Breast epithelium (tissue), 3 donors: Measurements from ENCODE around the gene STIMATE.

Experiments
- CTCF ChIP-seq, 3 donors: fragments of 450-650 bp; IDR thresholded peaks; one replicate each; pipeline ENCODE4 v1.5.1; 2016 to 2017; ENCODE audit warnings: antibody characterized with exemption in 3 of 3, mild to moderate bottlenecking in 3 of 3, moderate library complexity in 3 of 3
- POLR2A ChIP-seq: fragments of 450-650 bp; IDR thresholded peaks from one replicate; pipeline ENCODE4 v1.6.1; 2016; ENCODE audit warnings: antibody characterized with exemption, mild to moderate bottlenecking, moderate library complexity

GRCh38 chr3:52809149-52809548 is 88.2 kb downstream of the STIMATE start:
- no peak for TF ChIP-seq POLR2A
- TF ChIP-seq CTCF (IDR thresholded peaks at IDR 0.05), result no peak
